NCI-H1436 (cell line): ENCODE data around the gene LKAAEAR1.
"Not testable (repeated sequence)": the region's sequence is repeated elsewhere in the genome, so short reads cannot be mapped to it uniquely, and the experiment has no call there.

ENCODE experiments used
- DNase-seq: peaks from one replicate; lab custom pipeline; 2025; lab: John Stamatoyannopoulos, UW

LKAAEAR1 gene

GRCh38 chr20:64083804-64084684 is at the start of gene LKAAEAR1:
LKAAEAR1 (minus strand) TSS chr20:64084398; CDS start chr20:64084219, 179 bp downstream.
- no peak for DNase-seq

- DNase-seq: no peak
Measured at GRCh38 chr20:64131406-64131805, 47.2 kb upstream of the LKAAEAR1 start.

- no peak for DNase-seq
Measured at GRCh38 chr20:64130876-64131275, 46.7 kb upstream of the LKAAEAR1 start.

- DNase-seq: no peak
Measured at GRCh38 chr20:64130271-64130670, 46.1 kb upstream of the LKAAEAR1 start.

GRCh38 chr20:64129146-64129782 is 45.1 kb upstream of the LKAAEAR1 start:
- no peak for DNase-seq

- DNase-seq: not testable (repeated sequence)
Measured at GRCh38 chr20:64123517-64123916, 39.3 kb upstream of the LKAAEAR1 start.

GRCh38 chr20:64122927-64123326 is 38.7 kb upstream of the LKAAEAR1 start:
- DNase-seq: not testable (repeated sequence)

GRCh38 chr20:64121586-64121985 is 37.4 kb upstream of the LKAAEAR1 start:
- no peak for DNase-seq

- DNase-seq: no peak
Measured at GRCh38 chr20:64119681-64120341, 35.6 kb upstream of the LKAAEAR1 start.

- DNase-seq: no peak
Measured at GRCh38 chr20:64119301-64119680, 35.1 kb upstream of the LKAAEAR1 start.

- DNase-seq: not testable (repeated sequence)
Measured at GRCh38 chr20:64117432-64117777, 33.2 kb upstream of the LKAAEAR1 start.

GRCh38 chr20:64116541-64117431 is 32.6 kb upstream of the LKAAEAR1 start:
- no peak for DNase-seq

GRCh38 chr20:64116016-64116415 is 31.8 kb upstream of the LKAAEAR1 start:
- no peak for DNase-seq

GRCh38 chr20:64115171-64115911 is 31.1 kb upstream of the LKAAEAR1 start:
- DNase-seq: no peak

- DNase-seq: no peak
Measured at GRCh38 chr20:64114356-64114971, 30.3 kb upstream of the LKAAEAR1 start.

- DNase-seq: no peak
Measured at GRCh38 chr20:64113796-64114355, 29.7 kb upstream of the LKAAEAR1 start.

- no peak for DNase-seq
Measured at GRCh38 chr20:64113444-64113775, 29.2 kb upstream of the LKAAEAR1 start.

GRCh38 chr20:64112691-64113443 is 28.7 kb upstream of the LKAAEAR1 start:
- no peak for DNase-seq

- DNase-seq: peak; percentile 32
Measured at GRCh38 chr20:64111841-64112641, 27.8 kb upstream of the LKAAEAR1 start.
